ENCODE data around the gene CAB39L.

- TF ChIP-seq CHD2 (IDR thresholded peaks at IDR 0.05; ENCODE audit: low read depth, low read length) = no peak
- no peak for TF ChIP-seq TAF1 (CRISPR knock-in tag; IDR thresholded peaks at IDR 0.05)
- TF ChIP-seq ELF1 (CRISPR knock-in tag; IDR thresholded peaks at IDR 0.05) = no peak
- no peak for TF ChIP-seq SP1 (IDR thresholded peaks at IDR 0.05)
- no peak for TF ChIP-seq SP1 (CRISPR knock-in tag; IDR thresholded peaks at IDR 0.05)
These were observed 147.2 kb downstream of the CAB39L start for GRCh38 chr13:49296659-49297058.

Data from HepG2 (cell line).